Effector CD8-positive, alpha-beta T cell (primary cell): Measurements from ENCODE around the gene TBCD.

ENCODE experiments used
- DNase-seq: peaks from one replicate; lab custom pipeline; 2025; lab: John Stamatoyannopoulos, UW

TBCD gene

DNA sequence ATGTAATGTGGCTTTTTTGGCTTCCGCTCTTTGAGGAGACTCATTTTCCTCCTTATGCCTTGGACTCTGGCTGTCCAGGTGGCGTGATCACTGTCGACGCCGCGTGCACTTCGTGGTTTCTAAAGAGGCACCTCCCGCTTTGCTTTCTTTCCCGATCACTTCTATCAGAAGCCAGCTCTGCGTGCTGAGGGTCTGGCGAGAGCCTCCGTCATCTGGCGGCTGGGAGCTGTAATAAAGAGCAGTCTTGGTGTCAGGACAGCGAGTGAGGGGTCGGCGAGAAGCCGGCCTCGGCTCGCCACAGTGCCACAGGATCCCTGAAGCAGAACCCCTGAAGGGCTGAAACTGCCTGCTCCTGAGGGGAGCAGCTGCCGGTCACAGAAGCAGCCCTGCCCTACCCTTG lies 80.5 kb downstream of the TBCD start:
- DNase-seq, result no peak

DNA sequence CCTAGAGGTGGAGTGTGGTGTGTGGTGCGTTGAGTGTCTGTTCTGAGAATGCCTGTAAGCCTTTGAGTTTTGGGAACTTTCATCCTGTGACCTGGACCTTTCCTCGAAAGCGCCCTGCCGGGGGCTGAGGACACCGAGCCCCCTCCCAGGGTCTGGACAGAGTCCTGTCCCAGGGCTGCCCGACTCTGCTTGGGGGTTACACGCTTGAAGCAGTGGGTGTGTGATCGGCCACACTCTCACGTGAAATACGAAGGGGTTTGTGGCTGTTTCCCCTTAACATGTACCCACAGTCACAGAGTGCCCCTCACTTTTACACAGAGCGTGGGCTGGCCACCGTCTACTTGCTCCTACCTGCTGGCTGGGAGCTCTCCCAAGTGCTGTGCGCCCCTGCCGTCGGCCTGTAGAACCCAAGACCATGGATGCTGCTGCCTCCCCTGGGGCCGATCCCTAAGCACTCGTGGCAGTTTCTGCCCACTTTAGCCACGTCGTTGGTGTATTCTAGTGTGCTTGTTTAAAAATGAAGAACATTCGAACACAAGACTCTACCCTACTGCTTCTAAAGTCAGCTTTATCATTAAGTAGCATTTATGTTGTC lies 81.1 kb downstream of the TBCD start:
- no peak for DNase-seq

DNA sequence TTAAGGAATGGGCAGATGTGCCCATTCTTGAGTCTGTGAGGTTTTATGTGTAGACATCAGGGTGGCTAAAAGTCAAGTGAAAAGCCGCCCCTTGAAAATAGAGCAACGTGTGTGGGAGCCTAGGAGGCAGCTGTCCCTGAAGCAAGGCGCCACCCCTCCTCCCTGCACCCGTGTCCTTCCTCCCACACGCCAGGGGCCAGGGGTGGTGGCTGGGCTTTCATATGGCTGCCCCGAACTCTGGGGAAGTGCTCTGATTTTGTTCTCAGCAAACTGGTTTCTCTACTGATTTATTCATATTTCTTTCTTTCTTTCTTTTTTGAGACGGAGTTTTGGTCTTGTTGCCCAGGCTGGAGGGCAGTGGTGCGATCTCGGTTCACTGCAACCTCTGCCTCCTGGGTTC lies 83.3 kb downstream of the TBCD start:
- DNase-seq, result no peak

DNA sequence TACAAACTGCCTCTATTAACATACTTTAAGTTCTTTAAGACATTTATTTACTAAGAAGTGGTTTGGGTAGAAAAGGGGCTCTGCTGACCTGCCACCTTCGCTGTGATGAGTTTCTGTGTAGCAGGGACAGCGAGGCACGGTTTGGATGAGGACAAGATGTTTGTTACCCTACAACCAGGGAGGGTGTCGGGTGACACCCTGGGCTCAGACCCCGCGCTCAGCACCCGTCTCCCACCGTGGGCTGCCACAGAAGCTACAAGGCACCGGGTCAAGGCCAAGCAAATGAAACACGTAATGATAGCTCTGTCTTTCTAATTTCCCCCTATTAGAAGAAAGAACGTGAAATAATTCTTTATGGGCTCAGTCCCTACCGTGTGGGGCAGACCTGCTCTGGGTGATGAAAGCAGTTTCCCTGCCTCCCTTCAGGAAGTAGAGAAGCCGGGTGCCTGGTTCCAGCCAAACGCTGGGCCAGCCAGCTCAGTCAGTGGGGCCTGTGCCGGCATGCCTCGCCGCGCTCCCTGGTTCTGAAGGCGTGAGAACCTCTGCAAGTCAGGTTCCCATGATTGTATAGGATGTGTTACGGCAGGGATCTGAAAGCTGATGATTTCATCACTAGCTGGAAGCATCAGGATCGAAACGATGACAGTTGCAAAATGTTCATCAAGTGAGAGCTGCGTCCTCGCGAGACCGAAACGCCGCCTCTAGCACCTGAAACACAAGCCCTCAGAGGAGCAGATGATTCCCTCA lies 84.1 kb downstream of the TBCD start:
- DNase-seq, result no peak

DNA sequence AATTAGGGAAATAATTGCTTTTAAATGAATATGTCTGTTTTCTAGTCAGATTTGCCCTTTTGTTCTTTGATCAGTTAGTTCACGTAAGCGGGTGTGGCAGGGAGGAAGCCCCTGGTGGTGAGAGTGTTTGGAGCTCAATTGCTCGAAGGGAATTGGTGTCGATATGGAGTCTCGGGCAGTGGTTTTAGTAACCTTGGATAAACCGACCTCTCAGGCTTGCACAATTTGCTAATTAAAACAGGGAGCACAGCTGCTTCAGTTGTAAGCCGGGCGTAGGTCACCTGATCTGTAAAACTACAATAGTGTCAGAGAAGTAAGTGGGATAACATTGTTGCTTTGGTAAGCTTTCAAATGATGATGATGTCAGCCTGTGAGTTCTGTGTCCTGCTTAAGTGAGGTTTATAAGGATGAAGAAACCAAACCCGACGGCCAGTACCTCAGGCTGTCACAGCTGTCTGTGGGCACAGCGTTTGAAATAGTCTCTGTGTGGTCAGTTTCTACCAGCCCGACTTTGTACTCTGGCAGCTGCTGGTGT lies 85.0 kb downstream of the TBCD start:
- DNase-seq, result no peak

DNA sequence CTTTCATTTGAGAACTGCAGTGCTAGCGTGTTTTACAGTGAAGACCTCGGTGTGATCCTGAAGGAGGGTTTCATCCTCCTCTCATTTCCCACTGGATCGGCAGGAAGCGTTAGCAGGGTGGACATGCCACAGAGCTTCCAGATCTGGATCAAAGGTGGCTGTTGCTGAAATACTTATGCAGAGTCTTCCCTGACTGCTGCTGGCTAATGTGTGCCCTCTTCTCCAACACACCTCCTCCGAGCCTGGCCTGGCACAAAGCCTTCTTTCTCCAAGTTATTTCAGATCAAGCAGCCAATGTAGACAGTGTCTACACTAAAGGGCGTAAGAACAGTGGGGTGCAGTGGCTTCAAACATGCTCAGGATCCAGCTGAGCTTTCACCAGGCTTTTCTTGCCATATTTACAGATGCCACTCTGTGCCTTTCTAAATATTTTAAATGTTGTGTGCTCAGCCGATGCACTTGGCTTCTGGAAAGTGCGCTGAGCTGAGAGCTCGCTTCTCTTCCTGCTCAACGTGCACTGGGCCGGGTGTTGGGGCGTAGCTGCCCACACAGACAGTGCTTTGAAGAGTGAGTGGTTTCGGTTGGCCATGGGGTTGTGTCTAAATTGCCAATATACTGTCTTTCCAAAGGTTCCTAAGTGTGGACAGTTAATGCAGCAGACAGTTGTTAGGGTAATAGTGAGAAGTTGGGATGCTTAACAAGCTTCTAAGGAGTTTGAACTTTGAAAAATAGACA lies 85.9 kb downstream of the TBCD start:
- no peak for DNase-seq

DNA sequence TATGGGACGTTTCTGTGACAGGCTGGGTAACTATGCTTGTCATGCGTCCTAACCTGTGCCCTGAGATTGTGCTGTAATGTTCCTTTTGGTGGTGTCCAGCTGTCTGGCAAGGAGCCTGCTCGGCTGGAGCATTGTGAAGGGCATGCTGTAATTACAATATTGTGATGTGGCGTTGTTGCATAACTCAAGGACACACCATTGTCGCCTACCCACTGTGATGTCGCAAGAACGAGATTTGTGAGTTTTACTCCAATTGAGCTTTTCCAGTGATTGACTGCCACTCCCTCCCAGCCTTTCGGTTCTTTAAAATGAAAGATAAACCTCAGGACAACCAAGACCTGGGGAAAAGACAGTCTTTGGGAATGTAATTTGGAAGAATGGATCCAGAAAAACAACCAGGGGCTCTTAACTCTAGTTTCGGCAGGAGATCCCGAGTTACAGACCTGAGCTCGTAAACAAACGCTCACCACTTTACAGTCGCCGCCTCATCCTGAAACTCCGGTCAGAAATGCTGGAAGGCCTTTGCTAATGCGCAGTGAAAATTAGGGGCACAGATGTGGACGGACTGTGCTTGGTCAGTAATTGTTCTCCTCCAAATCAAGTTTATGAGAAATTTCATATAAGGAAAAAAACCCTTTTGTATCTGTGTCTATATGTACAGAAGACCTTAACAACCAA lies 86.7 kb downstream of the TBCD start:
- DNase-seq, result no peak

DNA sequence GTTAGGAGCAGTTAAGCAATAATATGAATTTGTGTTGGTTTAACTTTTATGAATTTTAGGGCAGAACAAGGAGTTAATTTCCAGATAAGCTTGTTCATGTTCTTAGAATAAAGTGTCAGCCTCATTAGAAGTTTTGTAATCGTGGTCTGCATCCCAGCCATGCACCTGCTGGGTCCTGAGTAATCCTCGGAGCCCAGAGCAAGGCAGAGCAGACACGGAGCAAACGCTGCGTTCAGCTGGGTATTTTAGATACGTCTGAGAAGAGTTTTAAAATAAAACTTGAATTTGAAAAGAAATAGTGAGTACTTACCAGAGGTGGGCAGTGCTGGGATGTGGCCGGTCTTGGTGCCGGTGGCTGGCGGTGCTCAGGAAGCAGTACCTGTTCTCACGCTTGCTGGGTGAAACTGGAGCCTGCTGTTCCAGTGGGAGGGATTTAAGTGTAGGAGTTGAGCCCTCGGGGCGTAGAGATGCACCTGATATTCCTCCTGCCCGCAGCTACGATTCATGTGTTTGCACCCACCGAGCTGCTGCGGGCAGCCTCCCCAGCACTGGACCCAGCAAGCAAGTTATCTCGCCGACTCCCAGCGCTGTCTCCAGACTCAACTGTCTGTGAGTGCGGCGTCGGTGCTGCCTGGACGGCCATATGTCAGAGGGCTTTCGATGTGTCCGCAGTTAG lies 87.9 kb downstream of the TBCD start, which contains the start of gene ZNF750:
TSS of gene ZNF750 (minus strand) at position 406 of the 676 bp plus-strand sequence. CDS start 7,568 bp downstream, outside the sequence.
- DNase-seq, result no peak

DNA sequence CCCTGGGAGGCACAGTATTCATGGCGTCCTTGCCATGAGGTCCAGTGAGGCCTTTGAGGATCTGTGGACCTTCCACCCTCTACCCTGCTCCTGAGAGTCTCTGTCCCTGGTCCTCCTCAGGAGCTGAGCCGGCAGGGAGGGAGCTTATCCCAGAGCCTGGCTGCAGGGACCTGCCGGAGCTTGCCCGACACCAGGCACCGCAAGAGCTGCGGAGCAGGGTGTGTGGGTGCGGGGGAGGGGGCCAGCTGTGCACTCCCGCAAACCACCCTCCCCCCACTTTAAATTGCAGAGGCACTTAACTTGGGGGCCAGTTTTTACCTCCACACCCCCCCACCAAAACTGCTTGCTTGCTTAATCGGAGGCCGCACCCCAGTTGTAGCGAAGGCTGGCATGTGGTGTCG lies 88.6 kb downstream of the TBCD start:
- no peak for DNase-seq

DNA sequence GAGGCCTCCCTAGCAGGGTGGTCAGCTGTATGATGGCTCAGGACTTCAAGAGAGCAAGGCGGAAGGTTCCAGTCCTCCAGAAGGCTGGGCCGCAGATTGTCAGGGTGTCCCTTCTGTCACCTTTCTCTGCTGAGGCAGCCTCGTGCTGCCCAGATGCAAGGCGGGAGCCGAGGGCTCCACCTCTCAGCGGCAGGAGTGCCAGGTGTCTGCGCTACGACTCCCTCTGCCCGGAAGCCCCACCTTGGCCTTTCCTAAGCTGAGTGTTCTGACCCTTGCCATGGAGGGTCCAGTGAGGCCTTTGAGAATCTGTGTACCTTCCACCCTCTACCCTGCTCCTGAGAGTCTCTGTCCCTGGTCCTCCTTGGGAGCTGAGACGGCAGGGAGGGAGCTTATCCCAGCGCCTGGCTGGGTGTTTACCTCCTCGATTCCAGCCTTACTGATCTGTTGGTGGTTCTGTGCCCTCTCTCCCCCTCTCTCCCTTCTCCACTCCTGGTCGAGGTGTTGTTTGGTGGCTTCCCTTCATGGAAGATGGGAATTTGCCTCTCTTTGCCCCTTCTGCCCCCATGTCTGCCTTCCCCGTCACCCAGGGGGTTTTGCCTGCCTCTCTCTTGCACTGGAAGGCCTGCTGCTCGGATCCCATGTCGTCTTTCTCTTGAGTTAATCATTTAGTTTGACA lies 90.2 kb downstream of the TBCD start:
- no peak for DNase-seq

DNA sequence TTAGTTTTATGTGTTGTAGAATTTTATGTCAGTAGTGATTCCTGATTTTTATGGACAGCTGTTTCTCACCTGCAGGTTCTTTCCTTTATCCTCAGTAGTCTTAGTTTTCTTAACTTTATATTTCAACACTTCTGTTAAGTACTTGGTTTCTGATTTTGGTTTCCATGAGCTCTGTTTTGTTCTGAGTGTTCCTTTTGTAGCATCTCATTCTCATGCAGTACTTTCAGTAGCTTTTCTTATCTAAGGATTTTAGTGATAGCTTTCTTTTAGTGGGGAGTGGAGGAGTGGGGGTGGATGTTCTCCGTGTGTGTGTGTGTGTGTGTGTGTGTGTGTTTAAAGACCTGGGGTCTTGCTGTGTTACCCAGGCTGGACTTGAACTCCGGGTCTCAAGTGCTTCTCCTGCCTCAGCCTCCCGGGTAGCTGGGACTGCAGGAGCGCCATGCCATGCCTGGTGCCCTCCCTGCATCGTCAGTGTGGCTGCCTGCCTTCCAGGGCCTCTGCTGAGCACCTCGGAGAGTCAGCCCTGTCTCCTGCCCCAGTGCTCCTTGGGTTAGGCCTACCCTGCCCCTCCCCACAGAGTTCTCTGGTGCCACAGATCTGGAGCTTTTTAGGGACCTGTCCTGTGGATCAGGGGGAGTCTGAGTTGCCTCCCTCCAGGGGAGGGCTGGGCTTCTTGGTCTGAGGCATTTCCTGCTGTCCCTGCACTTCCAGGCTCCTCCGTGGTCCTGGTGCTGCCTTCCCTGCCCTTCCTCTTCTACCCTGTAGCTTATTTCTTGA lies 92.2 kb downstream of the TBCD start:
- DNase-seq, result no peak

DNA sequence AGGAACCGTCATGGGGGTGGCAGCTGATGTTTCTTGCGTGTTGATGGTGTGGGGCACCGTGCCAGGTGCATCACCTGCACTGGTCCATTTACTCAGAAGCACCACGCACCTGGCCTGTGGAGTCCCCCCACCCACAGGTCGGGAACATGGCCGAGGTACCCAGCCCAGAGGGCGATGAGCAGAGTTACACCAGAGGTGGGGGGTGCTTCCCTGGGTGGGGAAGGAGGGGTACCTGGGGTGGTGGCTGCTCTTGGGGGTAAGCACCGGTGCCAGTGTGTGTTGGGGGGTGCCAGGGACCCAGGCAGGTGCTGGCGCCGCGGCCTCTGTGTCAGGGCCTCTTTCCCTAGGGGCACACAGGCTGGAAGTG lies 92.9 kb downstream of the TBCD start:
- DNase-seq, result no peak

DNA sequence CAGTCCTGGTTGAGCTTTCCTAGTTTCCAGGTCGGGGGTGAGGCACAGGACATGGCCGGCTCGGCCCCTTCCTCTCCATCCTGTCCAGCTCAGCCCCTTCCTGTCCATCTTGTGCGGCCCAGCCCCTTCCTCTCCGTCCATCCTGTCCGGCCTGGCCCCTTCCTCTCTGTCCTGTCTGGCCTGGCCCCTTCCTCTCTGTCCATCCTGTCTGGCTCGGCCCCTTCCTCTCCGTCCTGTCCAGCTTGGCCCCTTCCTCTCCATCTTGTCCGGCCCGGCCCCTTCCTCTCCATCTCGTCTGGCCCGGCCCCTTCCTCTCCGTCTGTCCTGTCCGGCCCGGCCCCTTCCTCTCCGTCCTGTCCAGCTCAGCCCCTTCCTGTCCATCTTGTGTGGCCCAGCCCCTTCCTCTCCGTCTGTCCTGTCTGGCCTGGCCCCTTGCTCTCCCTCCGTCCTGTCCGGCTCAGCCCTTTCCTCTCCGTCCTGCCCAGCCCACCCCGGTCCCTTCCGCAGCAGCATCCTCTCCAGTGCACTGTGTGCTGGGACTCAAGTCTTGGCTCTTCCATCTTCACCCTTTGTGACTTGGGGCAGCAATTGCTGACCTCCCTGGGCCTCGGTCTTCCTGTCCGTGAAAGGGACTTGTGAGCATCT lies 93.4 kb downstream of the TBCD start:
- DNase-seq, result no peak

DNA sequence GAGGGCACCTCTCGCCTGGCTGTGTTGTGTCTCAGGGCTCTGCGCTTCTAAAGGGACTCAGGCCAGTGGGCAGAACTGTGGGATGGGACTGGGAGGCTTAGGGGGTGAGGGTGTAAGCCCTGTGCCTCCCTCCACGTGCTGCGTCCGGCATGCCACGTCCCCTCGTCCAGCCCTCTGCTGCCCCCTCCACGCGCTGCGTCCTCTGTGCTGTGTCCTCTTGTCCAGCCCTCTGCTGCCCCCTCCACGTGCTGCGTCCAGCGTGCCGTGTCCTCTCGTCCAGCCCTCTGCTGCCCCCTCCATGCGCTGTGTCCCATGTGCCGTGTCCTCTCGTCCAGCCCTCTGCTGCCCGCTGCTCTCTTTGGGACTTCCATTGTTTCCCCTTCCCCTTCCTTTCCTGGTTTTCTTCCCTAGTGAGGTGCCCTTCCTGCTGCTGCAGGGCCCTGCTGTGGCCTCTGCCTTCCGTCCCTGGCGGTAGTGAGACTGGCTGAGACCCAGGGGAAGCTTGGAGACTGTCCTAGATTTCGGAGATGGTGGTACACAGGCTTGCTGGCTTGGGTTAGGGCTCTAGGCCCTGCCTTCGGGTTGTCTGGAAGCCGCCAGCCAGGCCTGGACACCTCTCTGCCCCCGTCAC lies 94.3 kb downstream of the TBCD start:
- DNase-seq, result no peak

DNA sequence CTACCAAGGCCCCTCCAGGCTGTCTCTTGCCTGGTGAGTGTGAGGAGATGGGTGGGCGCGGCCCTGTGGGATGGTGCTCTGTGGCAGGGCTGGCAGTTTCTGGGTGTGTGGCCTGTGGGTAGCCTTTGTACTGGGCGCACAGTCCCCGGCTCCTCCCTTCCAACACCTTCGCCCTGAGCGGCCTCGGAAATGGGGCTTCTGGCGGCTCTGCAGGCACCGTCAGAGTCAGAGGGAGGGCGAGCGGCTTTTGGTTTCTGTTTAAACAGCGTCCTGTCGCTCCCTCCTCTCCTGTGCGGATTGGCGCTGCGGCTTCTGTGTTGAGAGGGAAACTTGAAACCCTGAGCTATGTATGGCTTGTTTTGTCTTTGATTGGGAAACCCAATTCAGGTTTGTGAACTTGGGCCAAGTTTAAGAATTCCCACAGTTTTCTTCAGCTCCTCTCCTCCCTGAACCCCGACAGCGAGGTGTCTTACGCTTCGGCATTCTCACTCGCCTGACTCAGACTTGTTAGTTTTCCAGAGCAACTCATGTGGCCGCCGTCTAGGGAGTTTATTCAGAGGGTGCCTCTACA lies 96.2 kb downstream of the TBCD start:
- DNase-seq, result no peak

DNA sequence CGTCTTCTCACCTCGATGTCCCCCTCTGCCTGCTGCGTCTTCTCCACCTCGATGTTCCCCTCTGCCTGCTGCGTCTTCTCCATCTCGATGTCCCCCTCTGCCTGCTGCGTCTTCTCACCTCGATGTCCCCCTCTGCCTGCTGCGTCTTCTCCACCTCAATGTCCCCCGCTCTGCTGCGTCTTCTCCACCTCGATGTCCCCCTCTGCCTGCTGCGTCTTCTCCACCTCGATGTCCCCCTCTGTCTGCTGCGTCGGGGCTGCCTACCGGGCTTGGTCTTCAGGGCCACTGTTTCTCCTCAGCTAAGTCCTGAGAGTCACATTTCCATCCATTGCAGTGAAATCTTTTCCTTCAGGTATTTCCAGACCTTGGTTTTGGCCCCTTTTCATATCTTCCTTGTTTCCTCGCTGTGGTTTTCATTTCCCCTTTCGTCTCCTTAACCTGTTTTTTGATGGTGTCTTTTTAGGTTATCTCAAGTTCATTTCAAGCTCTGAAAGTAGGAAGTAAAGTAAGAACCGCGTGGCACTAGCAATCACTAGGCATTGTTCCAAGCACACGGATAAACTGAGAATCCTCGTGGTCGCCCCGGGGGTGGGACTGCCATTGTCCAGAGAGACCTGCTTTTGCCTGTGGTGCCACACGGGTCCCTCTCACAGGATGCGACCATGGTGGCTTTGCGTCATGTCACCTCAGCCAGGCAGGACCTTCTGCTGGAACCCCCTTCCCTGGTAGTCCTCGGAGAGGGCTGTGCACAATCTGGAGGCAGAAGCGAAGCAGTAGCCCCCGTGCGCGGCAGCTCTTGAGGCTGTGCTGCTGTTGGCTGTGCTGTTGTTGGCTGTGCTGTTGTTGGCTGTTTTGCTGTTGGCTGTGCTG lies 97.4 kb downstream of the TBCD start:
- no peak for DNase-seq

DNA sequence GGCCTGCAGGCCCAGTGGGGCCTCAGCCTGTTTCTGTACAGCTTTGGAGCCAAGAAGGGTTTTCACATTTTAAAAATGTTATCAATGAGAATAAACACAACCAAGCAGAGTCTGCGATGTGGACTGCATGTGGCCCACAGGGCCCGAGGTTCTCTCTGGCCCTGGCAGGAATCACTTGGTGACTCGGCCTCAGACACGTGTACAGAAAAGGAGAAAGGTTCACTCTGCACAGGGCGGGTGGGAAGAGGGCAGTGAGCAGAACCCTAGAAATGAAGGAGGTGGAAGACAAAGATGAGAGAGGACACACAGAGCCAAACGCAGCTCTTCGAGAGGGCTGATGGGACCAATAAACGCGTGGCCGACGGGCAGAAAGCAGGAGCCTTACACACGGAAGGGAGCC lies 99.5 kb downstream of the TBCD start:
- DNase-seq, result no peak

DNA sequence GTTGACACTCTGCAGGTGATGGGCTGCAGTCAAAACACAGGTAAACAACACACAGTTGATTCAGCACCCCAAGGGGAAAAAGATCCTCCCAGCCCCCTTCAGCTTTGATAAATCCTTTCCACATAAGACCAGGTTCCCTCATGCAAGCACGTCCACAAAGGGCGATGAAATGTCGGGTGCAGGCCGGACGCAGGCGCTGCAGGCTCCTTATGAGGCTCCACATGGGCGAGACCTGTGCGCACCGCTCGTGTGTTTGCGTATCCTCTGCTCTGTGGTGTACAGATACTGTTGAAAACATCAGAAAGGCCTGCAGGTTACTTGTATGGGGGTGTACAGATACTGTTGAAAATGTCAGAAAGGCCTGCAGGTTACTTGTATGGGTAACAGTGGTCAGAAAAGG lies 102.4 kb downstream of the TBCD start:
- no peak for DNase-seq
